ENCODE data around the gene PNPLA7. TPM values are rescaled to one million over a fixed set of nuclear protein-coding genes. Genes with fewer than 3 reads are reported as not detected.

PNPLA7 gene
- total and polyA plus RNA-seq, 7 donors = 1.2 to 22.3 (median 7.7) TPM

- Histone ChIP-seq H3K27ac (no peak overlapping the region), H3K36me3 (ENCODE audit: insufficient read depth in 1 of 2, low read depth in 1 of 2) (peaks cover 0 to 46% of the 10 kb centered on the region in 2 donors), H3K9me3 (no peaks in the 10 kb centered on the region), H3K4me3 (no peak overlapping the region), H3K4me1 (peaks cover 8% of the 10 kb centered on the region), H3K27me3 (ENCODE audit: insufficient read depth in 3 of 3, low read length in 2 of 3) (no peaks in the 10 kb centered on the region)
- no peak for TF ChIP-seq CTCF (IDR thresholded peaks at IDR 0.05)
- DNase-seq (peak; percentile 13 to 45), ATAC-seq (no peak)
- 84 to 92% (median 85%) methylated on average over 10 of the region's 10 CpGs for WGBS, 3 donors
- intact Hi-C loops (cut with DNase I) = no loop called here
Observed at GRCh38 chr9:137456864-137457405, 93.3 kb downstream of the PNPLA7 start.

- Histone ChIP-seq H3K27ac (no peak overlapping the region), H3K4me1 (peaks cover 8% of the 10 kb centered on the region), H3K27me3 (ENCODE audit: insufficient read depth in 3 of 3, low read length in 2 of 3) (no peaks in the 10 kb centered on the region), H3K9me3 (no peaks in the 10 kb centered on the region), H3K36me3 (ENCODE audit: insufficient read depth in 1 of 2, low read depth in 1 of 2) (peaks cover 0 to 44% of the 10 kb centered on the region in 2 donors), H3K4me3 (no peak overlapping the region)
- no peak for TF ChIP-seq CTCF (IDR thresholded peaks at IDR 0.05)
- intact Hi-C loops (cut with DNase I) = no loop called here
- WGBS, 3 donors = 83 to 86% (median 84%) methylated on average over 12 of the region's 12 CpGs
- ATAC-seq = no peak
- DNase-seq = peak; percentile 11 to 24
Observed at GRCh38 chr9:137456061-137456863, 93.9 kb downstream of the PNPLA7 start.

- 90 to 93% (median 91%) methylated on average over 15 to 18 of the region's 18 CpGs for WGBS, 3 donors
- Histone ChIP-seq H3K36me3 (ENCODE audit: insufficient read depth in 1 of 2, low read depth in 1 of 2) (peaks cover 0 to 36% of the 10 kb centered on the region in 2 donors), H3K4me3 (no peak overlapping the region), H3K27me3 (ENCODE audit: insufficient read depth in 3 of 3, low read length in 2 of 3) (no peaks in the 10 kb centered on the region), H3K9me3 (no peaks in the 10 kb centered on the region), H3K27ac (no peak overlapping the region), H3K4me1 (peaks cover 8% of the 10 kb centered on the region)
- ATAC-seq = no peak
- TF ChIP-seq CTCF (IDR thresholded peaks at IDR 0.05) = no peak
- peak; percentile 9 to 51 for DNase-seq
- intact Hi-C loops (cut with DNase I) = no loop called here
Observed at GRCh38 chr9:137455359-137455991, 94.7 kb downstream of the PNPLA7 start.

- ATAC-seq (no peak), DNase-seq (peak; percentile 26 to 61)
- intact Hi-C loops (cut with DNase I) = no loop called here
- no peak overlapping the region for H3K27ac ChIP-seq
- H3K4me1 ChIP-seq = peaks cover 8% of the 10 kb centered on the region
- TF ChIP-seq CTCF (IDR thresholded peaks at IDR 0.05) = no peak
- peak overlapping the region; percentile 55 for H3K4me3 ChIP-seq
- peaks cover 0 to 36% of the 10 kb centered on the region in 2 donors for H3K36me3 ChIP-seq (ENCODE audit: insufficient read depth in 1 of 2, low read depth in 1 of 2)
- 70 to 71% (median 71%) methylated on average over 27 to 30 of the region's 30 CpGs for WGBS, 3 donors
- no peaks in the 10 kb centered on the region for H3K9me3 ChIP-seq
- H3K27me3 ChIP-seq (ENCODE audit: insufficient read depth in 3 of 3, low read length in 2 of 3) = no peaks in the 10 kb centered on the region
Observed at GRCh38 chr9:137454597-137455358, 95.4 kb downstream of the PNPLA7 start.

Data from psoas muscle (tissue), 8 donors.